ENCODE results near the gene TTLL3.
"Not testable (repeated sequence)": the region's sequence is repeated elsewhere in the genome, so short reads cannot be mapped to it uniquely, and the experiment has no call there.

TTLL3 gene

DNA sequence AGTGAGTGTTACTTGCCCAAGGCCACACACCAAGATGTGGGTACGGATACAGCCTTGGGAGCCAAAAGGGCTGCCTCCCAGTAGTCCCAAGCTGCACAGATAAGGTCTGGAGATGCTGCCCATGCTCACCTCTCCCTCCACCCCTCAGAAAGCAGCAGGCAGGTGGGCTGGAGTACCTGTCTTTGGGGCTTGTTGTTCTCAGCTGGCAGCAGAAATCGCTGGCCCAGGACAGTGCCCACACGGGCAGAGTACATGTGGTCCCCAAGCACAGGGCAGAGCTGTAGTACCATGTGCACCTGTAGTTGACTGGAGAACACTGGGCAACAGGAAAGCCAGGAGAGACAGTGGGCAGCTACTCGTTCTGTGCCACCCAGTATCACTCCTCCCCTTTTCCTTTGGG, 28.8 kb downstream of the TTLL3 start:
- no peak for DNase-seq (ENCODE audit: low spot score)

- no peak for DNase-seq (ENCODE audit: low spot score)
These were observed 31.0 kb downstream of the TTLL3 start for GRCh38 chr3:9841015-9841414.

GRCh38 chr3:9843715-9844438, 33.8 kb downstream of the TTLL3 start, which contains the start of gene RPUSD3:
RPUSD3 (minus strand) TSS chr3:9844008; CDS start chr3:9843990, 18 bp downstream.
- DNase-seq (ENCODE audit: low spot score): peak; percentile 100

DNA sequence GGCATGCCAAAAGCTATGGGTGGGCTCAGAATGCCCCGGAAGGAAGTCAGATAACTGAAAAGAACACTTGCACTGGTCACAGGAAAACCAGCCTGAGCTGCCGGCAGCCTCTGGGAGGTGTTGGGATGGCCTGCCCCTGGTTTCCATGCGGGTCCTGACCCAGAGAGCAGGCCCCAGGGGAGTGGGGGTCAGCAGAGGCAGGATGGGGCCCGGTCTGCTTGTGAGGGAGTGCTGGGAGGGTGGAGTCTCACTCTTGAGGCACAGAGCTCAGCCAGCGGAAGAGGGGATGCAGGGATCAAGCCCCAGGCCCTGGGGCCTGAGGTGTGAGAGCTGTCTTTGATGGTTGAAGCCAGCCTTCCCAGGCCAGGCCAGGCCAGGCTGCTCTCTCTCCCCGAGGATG, 36.2 kb downstream of the TTLL3 start:
- no peak for DNase-seq (ENCODE audit: low spot score)

DNA sequence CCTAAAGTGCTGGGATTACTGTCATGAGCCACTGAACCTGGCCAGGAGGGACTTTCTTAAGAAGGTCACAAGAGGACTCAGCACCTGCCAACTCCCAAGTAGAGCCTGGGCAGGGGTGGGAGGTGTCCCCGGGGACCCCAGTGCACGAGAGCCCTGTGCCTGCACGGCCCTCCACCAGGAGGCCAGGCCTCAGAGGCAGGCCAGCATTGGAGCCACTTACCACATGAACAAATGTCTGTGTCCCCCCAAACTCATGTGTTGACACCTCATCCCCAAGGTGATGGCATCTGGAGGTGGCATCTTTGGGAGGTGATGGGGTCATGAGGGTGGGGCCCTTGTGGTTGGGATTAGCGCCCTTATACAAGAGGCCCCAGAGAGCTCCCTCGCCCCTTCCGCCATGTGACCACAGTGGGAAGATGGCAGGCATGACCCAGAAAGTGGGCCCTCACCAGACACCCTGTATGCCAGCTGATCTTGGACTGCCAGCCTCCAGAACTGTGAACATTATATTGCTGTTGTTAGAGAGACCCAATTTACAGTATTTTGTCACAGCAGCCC, 36.9 kb downstream of the TTLL3 start:
- no peak for DNase-seq (ENCODE audit: low spot score)

- not testable (repeated sequence) for DNase-seq (ENCODE audit: low spot score)
These were observed 37.8 kb downstream of the TTLL3 start for GRCh38 chr3:9847870-9848269.

DNA sequence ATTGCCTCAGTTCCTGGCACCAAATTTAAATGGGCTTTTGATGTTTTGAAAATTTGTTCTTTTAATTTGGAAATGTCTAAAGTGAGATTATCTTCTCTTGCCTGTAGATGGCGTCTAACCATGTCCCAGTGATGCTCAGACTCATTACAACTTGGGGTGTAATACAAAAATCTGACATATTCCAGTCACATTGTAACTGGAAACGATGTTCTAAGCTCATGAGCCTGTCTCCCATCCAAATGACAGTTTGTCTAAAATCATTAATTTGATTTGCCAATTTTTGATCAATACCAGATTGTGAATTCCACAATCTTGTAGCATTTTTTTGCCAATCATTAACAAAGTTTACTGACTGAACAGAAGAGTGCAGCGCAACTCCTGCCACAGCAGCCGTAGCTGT, 38.8 kb downstream of the TTLL3 start:
- DNase-seq (ENCODE audit: low spot score): not testable (repeated sequence)

- DNase-seq (ENCODE audit: low spot score): not testable (repeated sequence)
These were observed 41.3 kb downstream of the TTLL3 start for GRCh38 chr3:9851383-9851782.

GRCh38 chr3:9851926-9852325, 41.9 kb downstream of the TTLL3 start:
- DNase-seq (ENCODE audit: low spot score): not testable (repeated sequence)

DNA sequence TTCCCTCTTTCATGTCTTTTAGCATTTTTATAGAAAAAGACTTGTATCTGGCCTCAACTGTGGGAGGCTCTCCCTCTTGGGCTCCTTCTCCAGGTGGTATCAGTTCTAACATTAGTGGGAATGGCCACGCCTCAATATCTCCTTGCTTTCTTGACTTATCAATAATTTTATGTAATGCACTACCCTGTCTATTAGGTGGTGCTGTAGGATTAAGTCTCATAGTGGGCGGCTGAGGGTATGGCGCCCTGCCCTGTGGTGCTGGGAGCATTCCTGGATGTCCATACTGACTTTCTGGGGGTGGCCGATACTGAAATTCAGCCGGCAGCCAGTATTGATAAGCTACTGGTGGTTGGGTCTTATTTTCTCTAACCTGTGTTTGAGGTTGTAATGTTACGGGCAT, 42.5 kb downstream of the TTLL3 start:
- no peak for DNase-seq (ENCODE audit: low spot score)

DNA sequence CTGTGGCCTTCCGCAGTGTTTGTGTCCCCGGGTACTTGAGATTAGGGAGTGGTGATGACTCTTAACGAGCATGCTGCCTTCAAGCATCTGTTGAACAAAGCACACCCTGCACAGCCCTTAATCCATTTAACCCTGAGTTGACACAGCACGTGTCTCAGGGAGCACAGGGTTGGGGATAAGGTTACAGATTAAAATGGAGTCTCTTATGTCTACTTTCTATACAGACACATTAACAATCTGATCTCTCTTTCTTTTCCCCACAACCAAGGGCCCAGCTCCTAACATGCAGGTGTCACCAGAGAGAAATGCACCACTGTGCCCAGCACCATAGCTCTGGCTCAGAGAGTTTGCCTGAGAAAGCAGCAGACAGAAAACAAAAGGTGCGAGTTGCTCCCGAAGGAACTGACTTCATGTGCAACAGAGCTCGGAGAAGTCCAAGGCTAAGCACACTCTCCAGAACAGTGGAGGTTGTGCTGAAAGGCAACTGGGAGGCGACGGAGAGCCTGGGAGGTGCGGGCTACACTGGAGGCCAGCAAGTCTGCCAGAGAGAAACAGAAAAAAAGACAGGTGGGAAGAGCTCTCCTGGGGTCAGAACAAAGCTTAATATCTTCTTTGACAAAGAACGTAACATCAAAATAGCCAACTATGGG, 44.4 kb downstream of the TTLL3 start:
- not testable (repeated sequence) for DNase-seq (ENCODE audit: low spot score)

DNA sequence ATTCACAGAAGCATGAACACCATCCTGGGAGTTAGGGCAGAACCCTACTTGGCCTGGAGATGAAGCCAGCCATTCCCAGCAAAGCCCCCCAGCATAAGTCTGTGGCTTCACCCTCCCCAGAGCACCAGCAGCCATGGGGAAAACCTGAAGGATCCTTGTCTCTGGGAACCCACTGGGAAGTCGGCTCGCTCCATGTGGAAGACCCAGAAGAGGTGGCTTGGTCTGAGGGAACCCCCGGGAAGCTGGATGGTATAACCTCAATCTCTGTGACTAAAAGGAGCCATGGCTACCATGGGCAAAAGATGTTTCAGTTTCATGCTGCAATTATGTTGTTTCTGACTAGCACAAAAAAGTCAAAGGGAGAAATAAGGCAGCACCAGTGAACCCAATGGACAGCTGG, 45.5 kb downstream of the TTLL3 start:
- no peak for DNase-seq (ENCODE audit: low spot score)

GRCh38 chr3:9859530-9860025, 49.5 kb downstream of the TTLL3 start:
- no peak for DNase-seq (ENCODE audit: low spot score)

GRCh38 chr3:9861201-9861600, 51.1 kb downstream of the TTLL3 start:
- no peak for DNase-seq (ENCODE audit: low spot score)

DNA sequence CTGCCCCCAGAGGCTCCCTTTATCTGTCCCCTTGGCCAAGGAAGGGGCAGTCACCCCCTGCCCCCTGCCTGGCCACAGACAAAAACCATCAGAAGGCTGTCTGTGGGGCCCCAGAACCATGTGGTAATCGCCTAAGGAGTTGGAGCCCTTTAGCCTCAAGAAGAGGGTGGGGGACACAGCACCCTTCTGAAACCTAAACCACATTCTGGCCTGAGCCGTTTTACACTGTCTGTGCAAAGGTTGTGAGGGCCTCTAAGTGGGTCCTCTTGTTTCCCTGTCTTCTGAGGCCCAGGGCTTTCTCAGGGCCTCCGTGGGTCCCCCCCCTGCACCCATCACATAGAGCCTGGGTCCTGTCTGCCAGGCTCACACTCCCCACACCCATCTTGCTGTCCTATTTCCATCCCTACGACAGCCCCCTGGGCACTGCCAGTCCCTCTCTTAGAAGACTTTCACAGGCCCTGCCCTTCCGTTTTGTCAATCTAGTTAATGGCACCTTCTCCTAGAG, 51.6 kb downstream of the TTLL3 start:
- DNase-seq (ENCODE audit: low spot score): no peak

GRCh38 chr3:9862391-9863057, 52.5 kb downstream of the TTLL3 start:
- peak; percentile 80 for DNase-seq (ENCODE audit: low spot score)

- no peak for DNase-seq (ENCODE audit: low spot score)
These were observed 53.2 kb downstream of the TTLL3 start for GRCh38 chr3:9863058-9863772.

DNA sequence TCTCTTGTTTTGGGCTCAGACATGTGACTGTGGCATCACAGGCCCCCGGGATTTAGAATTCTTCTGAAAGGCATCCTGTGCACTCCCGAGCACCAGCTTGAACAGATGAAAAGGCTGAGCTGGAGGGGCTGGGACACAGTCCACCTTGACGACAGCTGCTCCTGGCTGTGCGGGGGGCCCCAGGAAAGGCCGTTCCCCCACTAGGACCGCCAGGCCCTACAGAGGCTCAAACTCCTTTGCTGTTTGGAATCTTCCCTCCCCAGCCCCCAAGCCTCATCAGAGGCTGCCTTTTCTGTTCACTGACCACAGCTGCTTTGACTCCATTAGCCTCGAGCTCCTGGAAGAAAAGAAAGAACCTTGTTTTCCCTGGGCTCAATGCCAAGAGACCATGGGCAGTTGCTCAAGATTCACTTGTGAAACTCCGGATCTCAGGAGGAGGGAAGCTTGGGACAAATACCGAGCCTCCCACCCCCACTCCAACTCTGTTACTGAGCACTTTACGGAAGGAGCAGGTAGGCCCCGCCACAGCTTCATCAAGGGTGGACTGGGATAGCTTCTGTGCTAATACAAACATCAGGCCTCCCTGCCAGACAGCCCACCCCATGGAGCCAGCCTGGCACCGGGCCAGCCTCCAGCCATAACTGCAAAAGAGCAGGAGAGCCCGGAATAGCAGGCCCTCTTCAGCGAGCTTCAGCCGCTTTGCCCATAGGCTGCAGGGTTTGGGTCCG, 54.3 kb downstream of the TTLL3 start:
- DNase-seq (ENCODE audit: low spot score): peak; percentile 35

DNA sequence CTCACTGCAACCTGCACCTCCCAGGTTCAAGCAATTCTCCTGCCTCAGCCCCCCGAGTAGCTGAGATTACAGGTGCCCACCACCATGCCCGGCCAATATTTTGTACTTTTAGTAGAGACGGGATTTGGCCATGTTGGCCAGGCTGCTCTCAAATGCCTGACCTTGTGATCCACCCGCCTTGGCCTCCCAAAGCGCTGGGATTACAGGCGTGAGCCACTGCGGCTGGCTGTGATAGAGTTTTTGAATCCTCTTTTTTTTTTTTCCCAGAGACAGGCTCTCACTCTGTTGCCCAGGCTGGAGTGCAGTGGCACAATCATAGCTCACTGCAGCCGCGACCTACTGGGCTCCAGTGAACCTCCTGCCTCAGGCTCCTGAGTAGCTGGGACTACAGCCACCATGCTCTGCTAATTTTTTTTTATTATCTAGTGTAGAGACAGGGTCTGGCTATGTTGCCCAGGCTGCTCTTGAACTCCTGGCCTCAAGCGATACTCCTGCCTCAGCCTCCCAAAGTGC, 55.1 kb downstream of the TTLL3 start:
- not testable (repeated sequence) for DNase-seq (ENCODE audit: low spot score)

DNA sequence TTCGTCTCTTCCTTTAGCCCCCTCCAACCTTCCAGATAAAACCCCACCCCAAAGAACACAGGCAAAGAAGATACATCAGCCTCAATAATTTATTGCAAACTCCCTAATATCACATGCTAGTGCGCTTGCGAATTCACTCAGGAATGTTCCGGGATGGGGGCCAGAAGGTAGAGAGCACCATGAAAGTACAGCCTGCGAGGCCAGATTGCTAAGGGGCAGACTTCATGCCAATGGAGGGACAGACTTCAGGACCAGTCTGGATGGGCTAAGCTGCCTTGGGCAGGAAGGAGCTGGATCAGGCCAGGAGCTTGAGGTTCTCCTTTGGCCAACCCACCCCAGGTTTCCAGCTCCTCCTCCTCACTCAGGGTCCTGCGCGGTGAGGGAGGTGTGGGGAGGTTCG, 56.6 kb downstream of the TTLL3 start:
- DNase-seq (ENCODE audit: low spot score): no peak

GRCh38 chr3:9867106-9867505, 57.0 kb downstream of the TTLL3 start:
- DNase-seq (ENCODE audit: low spot score): no peak
